DMS153 (cell line): ENCODE results near the gene ERF.

Source experiments
- DNase-seq: peaks from one replicate; lab custom pipeline; 2025; lab: John Stamatoyannopoulos, UW

The ERF gene

GRCh38 chr19:42254850-42255765 lies at the start of gene ERF:
Gene ERF, minus strand, starts transcription at chr19:42255128. Its CDS starts 129 bp downstream, at chr19:42254999.
- peak; percentile 70 for DNase-seq

GRCh38 chr19:42303876-42304275 lies 48.9 kb upstream of the ERF start:
- DNase-seq: no peak

DNA sequence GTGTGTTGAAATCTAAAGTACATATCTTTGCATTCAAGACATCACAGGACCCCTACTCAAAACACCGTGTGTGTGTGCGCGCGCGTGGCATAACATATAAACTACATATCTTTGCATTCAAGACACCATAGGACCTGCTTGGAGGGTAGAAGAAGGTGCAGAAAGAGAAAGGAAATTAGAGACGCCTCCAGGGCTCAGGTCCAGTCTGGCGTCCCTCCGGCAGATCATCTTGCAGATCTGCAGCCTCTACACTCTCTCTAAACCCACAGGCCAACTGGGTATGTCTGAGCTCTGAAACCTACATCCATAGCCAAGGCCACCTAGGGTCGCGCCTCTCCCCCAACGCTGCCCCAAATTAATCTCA lies 48.2 kb upstream of the ERF start:
- no peak for DNase-seq

GRCh38 chr19:42301646-42302203 lies 46.8 kb upstream of the ERF start, which contains the start of gene PRR19:
Gene PRR19, plus strand, starts transcription at chr19:42302132. Its CDS starts 7,453 bp downstream, at chr19:42309585.
- no peak for DNase-seq

DNA sequence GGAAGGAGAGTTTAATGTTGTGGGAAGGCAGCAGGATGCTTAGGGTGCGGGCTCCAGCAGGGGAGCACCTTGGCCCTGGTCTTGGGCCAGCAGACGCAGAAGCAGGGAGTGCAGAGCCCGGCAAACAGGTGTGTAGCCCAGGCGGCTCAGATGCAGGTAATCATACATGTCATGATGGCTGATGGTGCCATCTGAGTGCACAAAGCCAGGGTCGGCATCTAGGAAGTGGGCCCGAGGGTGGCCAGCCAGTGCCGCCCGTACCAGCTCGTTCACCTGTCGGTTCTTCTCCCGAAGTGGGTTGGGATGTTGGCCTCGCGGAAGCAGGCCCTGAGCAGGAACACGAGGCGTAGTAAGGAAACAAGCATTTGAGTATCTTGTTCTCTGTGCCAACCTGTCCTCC lies 42.1 kb upstream of the ERF start:
- no peak for DNase-seq

DNA sequence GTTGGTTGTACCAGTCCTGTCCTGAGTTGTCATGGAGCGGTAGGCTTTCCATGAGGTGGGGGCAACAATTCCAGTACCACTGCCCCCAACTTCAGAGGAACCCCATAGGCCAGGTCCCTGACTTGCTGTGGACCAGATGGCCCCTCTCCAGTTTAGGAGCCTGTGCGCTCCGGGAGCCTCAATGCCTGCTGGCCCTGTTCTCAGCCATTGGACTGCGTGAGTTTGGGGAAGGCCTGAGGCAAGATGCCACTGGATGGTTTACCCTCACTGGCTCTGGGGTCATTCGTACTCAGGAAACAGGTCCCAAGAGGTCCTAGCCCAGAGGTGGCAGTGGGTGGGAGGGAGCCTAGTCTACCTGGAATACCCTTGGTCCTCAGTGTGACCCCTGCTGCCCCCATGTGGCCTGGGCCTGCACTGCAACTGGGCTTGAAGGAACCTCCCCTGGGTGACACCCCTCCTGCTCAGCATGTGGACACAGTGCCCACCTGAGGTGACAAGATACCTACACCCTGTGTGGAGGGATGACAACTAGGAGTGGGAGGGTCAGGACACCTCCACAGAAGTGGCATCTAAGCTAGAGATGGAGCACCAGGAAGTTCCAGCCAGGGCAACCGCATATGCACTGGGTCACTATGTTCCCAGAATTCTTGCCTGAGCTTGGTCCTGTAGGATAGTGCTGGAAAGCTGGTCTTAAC lies 41.0 kb upstream of the ERF start:
- peak; percentile 15 for DNase-seq

DNA sequence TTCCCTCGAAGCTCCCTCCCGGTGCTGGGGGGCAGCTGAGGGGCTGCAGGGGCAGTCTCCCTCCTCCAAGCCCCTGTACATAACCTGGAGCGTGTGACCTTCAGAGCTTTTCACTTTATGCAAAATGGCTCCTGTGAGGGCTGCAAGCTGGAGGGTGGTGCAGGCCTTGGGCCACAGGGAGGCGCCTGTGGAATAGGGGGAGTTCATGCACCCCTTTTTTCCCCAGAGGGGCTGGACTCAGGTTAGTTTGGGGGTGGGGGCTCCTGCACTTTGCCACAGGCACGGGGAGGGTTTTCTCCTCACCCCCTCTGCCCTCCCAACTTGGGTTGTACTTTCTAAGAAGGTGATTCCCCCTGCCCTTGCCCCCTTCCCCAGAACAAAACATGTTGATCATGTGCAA lies 40.4 kb upstream of the ERF start:
- DNase-seq: no peak

GRCh38 chr19:42294471-42295137 lies 39.7 kb upstream of the ERF start:
- DNase-seq: no peak

- DNase-seq: no peak
These were observed 39.0 kb upstream of the ERF start for GRCh38 chr19:42293948-42294347.

DNA sequence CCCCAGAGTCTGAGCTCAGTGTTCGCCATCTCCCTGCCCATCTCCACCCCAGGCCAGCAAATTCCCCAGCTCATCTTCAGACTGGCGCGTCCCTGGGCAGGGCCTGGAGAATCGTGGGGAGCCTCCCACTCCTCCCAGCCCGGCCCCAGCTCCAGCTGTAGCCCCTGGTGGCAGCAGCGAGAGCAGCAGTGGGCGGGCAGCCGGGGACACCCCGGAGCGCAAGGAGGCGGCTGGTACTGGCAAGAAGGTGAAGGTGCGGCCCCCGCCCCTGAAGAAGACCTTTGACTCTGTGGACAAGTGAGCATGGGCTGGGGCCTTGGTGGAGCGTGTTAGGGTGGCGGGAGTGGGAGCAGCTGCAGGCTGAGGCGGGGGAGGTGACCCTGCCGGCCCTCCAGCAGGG lies 38.6 kb upstream of the ERF start:
- no peak for DNase-seq

DNA sequence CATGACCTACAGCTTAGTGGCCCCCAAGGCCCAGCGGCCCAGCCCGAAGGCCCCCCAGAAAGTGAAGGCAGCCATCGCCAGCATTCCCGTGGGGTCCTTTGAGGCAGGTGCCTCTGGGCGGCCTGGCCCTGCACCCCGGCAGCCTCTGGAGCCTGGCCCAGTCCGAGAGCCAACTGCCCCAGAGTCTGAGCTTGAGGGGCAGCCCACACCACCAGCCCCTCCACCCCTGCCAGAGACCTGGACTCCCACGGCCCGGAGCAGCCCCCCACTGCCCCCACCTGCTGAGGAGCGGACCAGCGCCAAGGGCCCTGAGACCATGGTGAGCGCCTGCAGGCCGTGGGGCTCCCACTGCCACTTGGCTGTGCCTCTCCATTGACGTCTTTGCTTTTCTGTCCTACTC lies 38.0 kb upstream of the ERF start:
- no peak for DNase-seq

GRCh38 chr19:42292042-42292960 lies 37.4 kb upstream of the ERF start:
- no peak for DNase-seq

DNA sequence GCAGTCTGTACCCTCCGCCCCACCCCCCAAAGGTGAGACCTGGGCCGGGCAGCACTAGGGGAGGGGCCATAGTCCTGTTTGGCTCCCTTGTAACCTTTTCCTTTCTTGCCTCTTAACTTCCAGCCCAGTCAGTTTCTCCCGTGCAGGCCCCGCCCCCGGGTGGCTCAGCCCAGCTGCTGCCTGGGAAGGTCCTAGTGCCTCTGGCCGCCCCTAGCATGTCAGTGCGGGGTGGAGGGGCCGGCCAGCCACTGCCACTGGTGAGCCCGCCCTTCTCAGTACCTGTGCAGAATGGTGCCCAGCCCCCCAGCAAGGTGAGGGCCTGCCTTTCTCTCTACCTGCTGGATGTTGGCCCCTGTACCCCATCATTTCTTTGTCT lies 36.5 kb upstream of the ERF start:
- no peak for DNase-seq

DNA sequence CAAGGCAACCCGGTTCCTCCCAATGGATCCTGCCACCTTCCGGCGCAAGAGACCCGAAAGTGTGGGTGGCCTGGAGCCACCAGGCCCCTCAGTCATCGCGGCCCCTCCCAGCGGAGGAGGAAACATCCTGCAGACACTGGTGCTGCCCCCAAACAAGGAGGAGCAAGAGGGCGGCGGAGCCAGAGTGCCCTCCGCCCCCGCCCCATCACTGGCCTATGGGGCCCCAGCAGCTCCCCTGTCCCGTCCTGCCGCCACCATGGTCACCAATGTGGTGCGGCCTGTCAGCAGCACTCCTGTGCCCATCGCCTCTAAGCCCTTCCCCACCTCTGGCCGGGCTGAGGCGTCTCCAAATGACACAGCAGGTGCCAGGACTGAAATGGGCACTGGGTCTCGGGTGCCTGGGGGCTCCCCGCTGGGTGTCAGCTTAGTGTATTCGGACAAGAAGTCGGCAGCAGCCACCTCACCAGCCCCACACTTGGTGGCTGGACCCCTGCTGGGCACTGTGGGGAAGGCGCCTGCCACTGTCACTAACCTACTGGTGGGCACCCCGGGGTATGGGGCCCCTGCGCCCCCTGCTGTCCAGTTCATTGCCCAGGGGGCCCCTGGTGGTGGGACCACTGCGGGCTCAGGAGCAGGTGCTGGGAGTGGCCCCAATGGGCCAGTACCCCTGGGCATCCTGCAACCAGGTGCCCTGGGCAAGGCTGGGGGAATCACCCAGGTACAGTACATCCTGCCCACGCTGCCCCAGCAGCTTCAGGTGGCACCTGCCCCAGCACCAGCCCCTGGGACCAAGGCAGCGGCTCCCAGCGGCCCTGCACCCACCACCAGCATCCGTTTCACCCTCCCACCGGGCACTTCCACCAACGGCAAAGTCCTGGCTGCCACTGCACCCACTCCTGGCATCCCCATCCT lies 35.9 kb upstream of the ERF start:
- DNase-seq: no peak

GRCh38 chr19:42290136-42290522 lies 35.2 kb upstream of the ERF start:
- DNase-seq: no peak

DNA sequence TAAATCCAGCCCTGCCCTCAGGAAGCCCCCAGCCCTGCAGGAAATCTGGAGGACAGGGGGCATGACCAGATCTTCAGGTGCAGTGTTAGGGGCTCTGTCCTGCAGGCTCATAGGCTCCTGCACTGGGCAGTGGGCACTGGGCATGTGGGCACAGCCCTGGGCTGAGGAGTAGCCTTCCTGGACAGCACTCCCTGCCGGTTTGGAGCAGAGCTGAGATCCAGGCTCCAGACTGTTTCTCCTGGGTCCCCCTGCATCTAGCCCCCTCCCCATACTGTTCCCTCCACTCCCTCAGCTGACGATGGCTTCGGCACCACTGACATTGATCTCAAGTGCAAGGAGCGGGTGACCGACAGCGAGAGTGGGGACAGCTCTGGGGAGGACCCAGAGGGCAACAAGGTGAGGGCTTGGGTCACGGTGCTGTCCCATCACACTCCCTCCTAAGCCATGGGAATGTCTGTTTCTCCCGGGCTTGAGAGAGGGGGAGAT lies 34.7 kb upstream of the ERF start:
- no peak for DNase-seq

DNA sequence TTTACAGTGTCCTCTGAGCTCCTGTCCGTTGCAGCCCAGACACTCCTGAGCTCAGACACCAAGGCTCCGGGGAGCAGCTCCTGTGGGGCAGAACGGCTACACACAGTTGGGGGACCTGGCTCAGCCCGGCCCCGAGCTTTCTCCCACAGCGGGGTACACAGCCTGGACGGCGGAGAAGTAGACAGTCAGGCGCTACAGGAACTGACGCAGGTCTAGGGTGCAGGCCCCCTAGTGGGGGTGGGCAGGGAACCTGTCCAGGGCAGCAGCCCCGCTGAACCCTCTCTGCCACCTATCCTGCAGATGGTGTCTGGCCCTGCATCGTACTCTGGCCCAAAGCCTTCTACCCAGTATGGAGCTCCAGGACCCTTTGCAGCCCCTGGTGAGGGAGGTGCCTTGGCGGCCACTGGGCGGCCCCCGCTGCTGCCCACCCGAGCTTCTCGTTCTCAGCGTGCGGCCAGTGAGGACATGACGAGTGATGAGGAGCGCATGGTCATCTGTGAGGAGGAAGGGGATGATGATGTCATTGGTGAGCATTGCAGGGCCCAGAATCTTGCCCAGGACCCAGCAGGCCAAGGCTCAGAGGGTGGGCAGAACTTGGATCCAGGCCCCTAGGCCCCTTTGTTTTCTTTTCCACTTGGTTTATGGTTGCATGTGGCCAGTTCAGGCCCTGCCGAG lies 34.1 kb upstream of the ERF start:
- no peak for DNase-seq

DNA sequence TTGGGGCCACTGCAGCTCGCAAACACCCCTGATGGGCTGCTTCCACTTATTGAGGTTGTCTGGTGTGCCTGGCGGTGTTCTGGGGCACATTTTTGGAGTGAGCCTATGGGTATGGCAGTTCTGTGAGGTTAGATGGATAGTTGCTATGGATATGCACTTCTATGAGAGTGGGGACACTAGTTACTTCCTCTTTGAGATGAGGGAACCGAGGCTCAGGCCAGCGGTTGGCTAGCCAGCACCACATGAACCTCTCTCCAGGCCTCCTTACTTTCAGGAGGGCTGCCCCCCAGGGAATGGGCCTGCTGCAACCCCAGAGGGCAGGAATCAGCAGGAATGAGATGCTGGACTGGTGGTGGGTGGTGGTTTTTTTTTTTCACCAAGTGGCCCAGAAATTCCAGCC lies 33.5 kb upstream of the ERF start:
- no peak for DNase-seq

DNA sequence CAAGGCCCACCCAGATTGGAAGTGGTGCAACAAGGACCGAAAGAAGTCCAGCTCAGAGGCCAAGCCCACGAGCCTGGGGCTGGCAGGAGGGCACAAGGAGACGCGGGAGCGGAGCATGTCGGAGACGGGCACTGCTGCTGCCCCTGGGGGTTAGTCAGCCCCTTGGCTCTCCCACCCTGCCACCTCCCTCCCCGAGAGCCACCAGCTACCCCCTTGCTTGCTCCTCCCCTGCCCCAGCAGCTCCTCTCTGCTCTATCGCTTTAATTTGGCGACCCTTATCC lies 32.8 kb upstream of the ERF start:
- DNase-seq: no peak
